SK-N-SH (cell line): ENCODE results near the gene CLSTN2. TPM values are rescaled to one million over a fixed set of nuclear protein-coding genes. Genes with fewer than 3 reads are reported as not detected.

Experiments used
- CTCF ChIA-PET: fragments of 300-600, 350-600 bp; formaldehyde crosslinking; extraction: SDS; loops from one replicate; lab custom pipeline; 2021; lab: Yijun Ruan, JAX
- POLR2A ChIA-PET: fragments of 350-600 bp; sonication (Branson Sonifier 250); formaldehyde crosslinking; extraction: SDS; loops from one replicate; lab custom pipeline; 2020; ENCODE audit warnings: antibody characterized with exemption, inconsistent platforms; lab: Yijun Ruan, JAX
- DNase-seq: peaks from one replicate; pipeline ENCODE4 v3.0.0; 2012
- H2AFZ ChIP-seq: fragments of 200-600 bp; sonication (generic); 2 replicates; pipeline ENCODE4 v1.8.1; 2016; ENCODE audit warnings: antibody characterized with exemption, mild to moderate bottlenecking, low read depth
- H3F3A ChIP-seq: fragments of 200-600 bp; sonication (generic); replicated peaks from 2 replicates; pipeline ENCODE3; 2016; ENCODE audit warnings: antibody characterized with exemption, mild to moderate bottlenecking; ENCODE audit not compliant: insufficient read depth
- H3K27ac ChIP-seq, 2 experiments: fragments of 200-500 bp in 1 of 2; fragments of 200-600 bp in 1 of 2; sonication (Bioruptor generic) in 1 of 2; sonication (generic), shearing (Covaris generic) in 1 of 2; 2 replicates each; pipeline versions ENCODE4 v1.5.1 to v1.6.1; 2014 to 2016; ENCODE audit warnings: low read depth in 2 of 2, inconsistent platforms in 1 of 2, low read length in 1 of 2, mild to moderate bottlenecking in 1 of 2, mixed read lengths in 1 of 2
- H3K27me3 ChIP-seq: fragments of 200-600 bp; sonication (generic), shearing (Covaris generic); 2 replicates; pipeline ENCODE4 v1.6.1; 2016; ENCODE audit warnings: mixed run types; ENCODE audit not compliant: insufficient read depth
- H3K36me3 ChIP-seq, 2 experiments: fragments of 200-500 bp in 1 of 2; fragments of 200-600 bp in 1 of 2; sonication (Bioruptor generic) in 1 of 2; sonication (generic) in 1 of 2; replicated peaks in 1 of 2; 2 replicates each; pipeline versions ENCODE3 to v1.5.1; 2014 to 2016; ENCODE audit warnings: low read length in 1 of 2, mild to moderate bottlenecking in 1 of 2; ENCODE audit not compliant: insufficient read depth in 2 of 2, control insufficient read depth in 1 of 2
- H3K4me1 ChIP-seq, 2 experiments: fragments of 200-500 bp in 1 of 2; fragments of 200-600 bp in 1 of 2; sonication (Bioruptor generic) in 1 of 2; sonication (generic), shearing (Covaris generic) in 1 of 2; 2 replicates each; pipeline versions ENCODE4 v1.5.1 to v1.6.1; 2014 to 2016; ENCODE audit warnings: low read depth in 1 of 2, low read length in 1 of 2, mixed run types in 1 of 2; ENCODE audit not compliant: insufficient read depth in 2 of 2, control insufficient read depth in 1 of 2
- H3K4me2 ChIP-seq: fragments of 200-600 bp; sonication (generic), shearing (Covaris generic); 2 replicates; pipeline ENCODE4 v1.6.1; 2017; ENCODE audit warnings: mixed run types
- H3K4me3 ChIP-seq, 2 experiments: fragments of 200-500 bp in 1 of 2; fragments of 200-600 bp in 1 of 2; sonication (Bioruptor generic) in 1 of 2; sonication (generic), shearing (Covaris generic) in 1 of 2; 2 replicates each; pipeline versions ENCODE4 v1.5.1 to v1.8.1; 2014 to 2016; ENCODE audit warnings: low read depth in 2 of 2, inconsistent platforms in 1 of 2, low read length in 1 of 2, mild to moderate bottlenecking in 1 of 2, mixed read lengths in 1 of 2, moderate library complexity in 1 of 2
- H3K79me2 ChIP-seq: fragments of 200-600 bp; sonication (generic); 2 replicates; pipeline ENCODE4 v1.8.1; 2017; ENCODE audit warnings: mild to moderate bottlenecking; ENCODE audit not compliant: insufficient read depth
- H3K9ac ChIP-seq: fragments of 200-600 bp; sonication (generic); 2 replicates; pipeline ENCODE4 v1.6.1; 2017; ENCODE audit warnings: mixed run types
- H3K9me2 ChIP-seq: fragments of 200-600 bp; sonication (generic); 2 replicates; pipeline ENCODE4 v1.6.1; 2017; ENCODE audit warnings: mixed run types
- H3K9me3 ChIP-seq: fragments of 200-600 bp; sonication (generic); 2 replicates; pipeline ENCODE4 v1.6.1; 2017; ENCODE audit warnings: mixed run types, mild to moderate bottlenecking, moderate library complexity
- H4K20me1 ChIP-seq: fragments of 200-600 bp; sonication (generic); 2 replicates; pipeline ENCODE4 v1.6.1; 2017; ENCODE audit warnings: mild to moderate bottlenecking, mixed run types; ENCODE audit not compliant: insufficient read depth
- EP300 ChIP-seq, 2 experiments: IDR thresholded peaks; 2 replicates each; pipeline versions ENCODE4 v1.4.0 to v1.6.1; 2012; ENCODE audit warnings: borderline replicate concordance in 1 of 2, low read depth in 1 of 2, low read length in 1 of 2
- FOXJ3 ChIP-seq: sonication (generic); formaldehyde crosslinking; IDR thresholded peaks from 2 replicates; pipeline ENCODE4 v1.5.1; 2020; ENCODE audit warnings: mild to moderate bottlenecking, missing genetic modification reagents
- FOXM1 ChIP-seq: IDR thresholded peaks from 2 replicates; pipeline ENCODE4 v1.4.0; 2012; ENCODE audit warnings: low read depth, mild to moderate bottlenecking
- GABPA ChIP-seq: IDR thresholded peaks from 2 replicates; pipeline ENCODE4 v1.4.0; 2012; ENCODE audit warnings: low read depth, mild to moderate bottlenecking
- GATA2 ChIP-seq: sonication (generic); formaldehyde crosslinking; IDR thresholded peaks from 2 replicates; pipeline ENCODE4 v1.5.0; 2020; ENCODE audit warnings: mild to moderate bottlenecking, missing genetic modification reagents
- IRF3 ChIP-seq: fragments of 150-350 bp; IDR thresholded peaks from 2 replicates; pipeline ENCODE4 v1.6.1; 2016; ENCODE audit warnings: mild to moderate bottlenecking, low read depth, low read length
- JUND ChIP-seq: IDR thresholded peaks from 2 replicates; pipeline ENCODE4 v1.4.0; 2012
- MXI1 ChIP-seq: IDR thresholded peaks from 2 replicates; pipeline ENCODE4 v1.6.1; 2012; ENCODE audit warnings: mild to moderate bottlenecking, low read depth, low read length, improper control_type of control experiment
- NRF1 ChIP-seq: IDR thresholded peaks from 2 replicates; pipeline ENCODE4 v1.6.1; 2012; ENCODE audit warnings: low read depth, mild to moderate bottlenecking, low read length
- RAD21 ChIP-seq: IDR thresholded peaks from 2 replicates; pipeline ENCODE4 v1.6.1; 2012; ENCODE audit warnings: mild to moderate bottlenecking, low read length
- RCOR1 ChIP-seq: fragments of 150-350 bp; IDR thresholded peaks from 2 replicates; pipeline ENCODE4 v1.6.1; 2017; ENCODE audit warnings: antibody characterized with exemption, low read length
- REST ChIP-seq: IDR thresholded peaks from 2 replicates; pipeline ENCODE4 v1.6.1; 2012; ENCODE audit warnings: mild to moderate bottlenecking, low read depth, low read length, moderate library complexity
- RXRA ChIP-seq: IDR thresholded peaks from 2 replicates; pipeline ENCODE4 v1.4.0; 2012; ENCODE audit warnings: low read depth, mild to moderate bottlenecking, borderline replicate concordance
- SIN3A ChIP-seq: IDR thresholded peaks from 2 replicates; pipeline ENCODE4 v1.6.1; 2012; ENCODE audit warnings: low read depth, mild to moderate bottlenecking, low read length, moderate library complexity, borderline replicate concordance
- TAF1 ChIP-seq: IDR thresholded peaks from 2 replicates; pipeline ENCODE4 v1.6.1; 2012; ENCODE audit warnings: low read depth, mild to moderate bottlenecking, low read length, moderate library complexity, borderline replicate concordance
- TCF12 ChIP-seq: IDR thresholded peaks from 2 replicates; pipeline ENCODE4 v1.4.0; 2012
- TEAD4 ChIP-seq: IDR thresholded peaks from 2 replicates; pipeline ENCODE4 v1.4.0; 2012; ENCODE audit warnings: mild to moderate bottlenecking, borderline replicate concordance; ENCODE audit not compliant: insufficient read depth
- USF1 ChIP-seq: IDR thresholded peaks from 2 replicates; pipeline ENCODE4 v1.4.0; 2012; ENCODE audit warnings: low read depth, borderline replicate concordance
- USF2 ChIP-seq: fragments of 150-350 bp; IDR thresholded peaks from 2 replicates; pipeline ENCODE4 v1.6.1; 2017; ENCODE audit warnings: antibody characterized with exemption, low read length, low read depth, borderline replicate concordance
- YY1 ChIP-seq: IDR thresholded peaks from 2 replicates; pipeline ENCODE4 v1.4.0; 2012; ENCODE audit warnings: low read depth, mild to moderate bottlenecking
- ZBTB33 ChIP-seq: IDR thresholded peaks from 2 replicates; pipeline ENCODE4 v1.4.0; 2012; ENCODE audit warnings: low read depth, borderline replicate concordance
- WGBS: methylation state at CpG from one replicate; pipeline ENCODE4 v1.1.6; 2017; ENCODE audit warnings: low lambda C conversion rate; 5-methylcytosine and 5-hydroxymethylcytosine counted together
- polyA plus RNA-seq, 3 experiments: library from polyadenylated mRNA; depleted of rRNA; stranded (reverse); fragments of >200 nt; gene quantifications; 2 replicates each; pipeline ENCODE4 v1.2.3, GENCODE V29; 2012

CLSTN2 gene
- polyA plus RNA-seq, 1 of the 3 experiments (the other 2 are of a cell fraction) = 0.02 TPM

GRCh38 chr3:140086642-140087041 lies 151.7 kb downstream of the CLSTN2 start (continued):
- TF ChIP-seq JUND (no peak), FOXM1 (no peak), MXI1 (no peak), USF1 (no peak)

GRCh38 chr3:140088058-140088457 lies 153.1 kb downstream of the CLSTN2 start:
- Histone ChIP-seq H4K20me1 (no peaks in the 10 kb centered on the region), H3K27ac (peak overlapping the region in 1 of 2 experiments; percentile 89; a peak in 2 of 4 replicates)

More at GRCh38 chr3:140088058-140088457, 153.1 kb downstream of the CLSTN2 start:
- no peak overlapping the region for H3K4me2 ChIP-seq
- no peak overlapping the region for H3K9ac ChIP-seq
- H3K79me2 ChIP-seq = no peaks in the 10 kb centered on the region
- H3K27me3 ChIP-seq = no peaks in the 10 kb centered on the region
- H3K4me3 ChIP-seq = no peak overlapping the region
- 8% methylated on average over 3 of the region's 3 CpGs for WGBS
- H3K9me3 ChIP-seq = no peaks in the 10 kb centered on the region
- ChIA-PET CTCF (interaction anchor here (0.7 to 1.3 kb wide), 4 partner anchors 10 to 150 kb away, joined by 3 to 5 read pairs (median 4); no protein-coding TSS in a partner anchor), POLR2A (no interaction called here)
- H3F3A ChIP-seq = no peaks in the 10 kb centered on the region
- no peaks in the 10 kb centered on the region for H3K9me2 ChIP-seq
- peak; percentile 51 for DNase-seq
- no peak overlapping the region for H2AFZ ChIP-seq
- no peak for TF ChIP-seq USF2
- peak; percentile 96 for TF ChIP-seq GATA2 (CRISPR knock-in tag)
- TF ChIP-seq REST = no peak
- TF ChIP-seq MXI1 = no peak; the same call in 1 of the 2 replicates
- TF ChIP-seq GABPA = no peak
- TF ChIP-seq RCOR1 = peak; percentile 91
- no peak for TF ChIP-seq SIN3A
- peak; percentile 65; the same call in 1 of the 2 replicates for TF ChIP-seq FOXJ3 (CRISPR knock-in tag)
- peak in 1 of 2 experiments; percentile 98; a peak in 2 of 4 replicates for TF ChIP-seq EP300 (IDR thresholded peaks at IDR 0.05; ENCODE audit: borderline replicate concordance in 1 of 2, low read depth in 1 of 2, low read length in 1 of 2)
- TF ChIP-seq TAF1 = no peak
- TF ChIP-seq NRF1 = no peak
- TF ChIP-seq TEAD4 = no peak
- no peak for TF ChIP-seq ZBTB33
- peak; percentile 13; the same call in 1 of the 2 replicates for TF ChIP-seq RAD21
- TF ChIP-seq YY1 = no peak
- no peak for TF ChIP-seq IRF3
- TF ChIP-seq USF1 = no peak
- TF ChIP-seq RXRA = no peak
- TF ChIP-seq TCF12 = peak; percentile 52
- TF ChIP-seq, all 33 proteins: peak for 6
- Histone ChIP-seq H3K4me1 (peaks cover 0 to 10% of the 10 kb centered on the region in 2 experiments; a peak in 2 of 4 replicates), H3K36me3 (no peaks in the 10 kb centered on the region)
